ENCODE data around the gene SEZ6. TPM values are rescaled to one million over a fixed set of nuclear protein-coding genes. Genes with fewer than 3 reads are reported as not detected.

SEZ6 gene
- total RNA-seq, 2 experiments from 2014 or later: not detected

DNA sequence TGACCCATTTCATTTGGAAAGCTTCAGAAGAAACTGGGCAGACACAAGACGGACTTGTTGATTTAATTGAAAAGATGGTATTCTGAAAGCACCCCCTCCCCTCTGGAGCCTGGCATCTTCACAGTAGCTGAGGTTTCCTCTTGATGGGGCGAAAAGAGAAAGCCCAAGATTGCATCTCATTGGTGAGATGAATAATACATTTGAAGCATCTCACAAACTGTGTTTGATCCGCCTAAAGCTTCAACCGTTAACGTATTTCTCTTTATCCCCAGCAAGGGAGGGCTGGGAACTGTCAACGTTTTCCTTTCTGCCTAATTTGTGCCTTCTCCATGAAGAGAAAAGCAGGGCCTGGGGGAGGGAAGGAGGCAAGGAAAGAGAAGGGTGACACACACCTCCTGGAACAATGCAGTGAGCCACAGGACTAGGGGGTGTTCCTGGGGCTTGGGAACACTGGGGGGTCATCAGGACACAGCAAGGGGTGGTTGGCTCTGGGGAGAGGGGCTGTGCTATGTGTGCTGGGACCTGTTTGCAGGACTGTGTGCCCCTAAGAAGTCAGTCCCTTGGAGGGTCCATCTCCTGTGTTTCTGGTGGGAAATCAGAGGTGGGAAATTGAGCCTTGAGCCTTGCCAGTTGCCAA lies 18.6 kb upstream of the SEZ6 start:
- H3K4me1 Mint-ChIP-seq: no peaks in the 10 kb centered on the region
- no peak overlapping the region for H3K27ac Mint-ChIP-seq
- no peaks in the 10 kb centered on the region for H3K9me3 Mint-ChIP-seq
- DNase-seq: no peak
- H3K4me3 Mint-ChIP-seq: no peak overlapping the region
- POLR2A ChIA-PET: no interaction called here
- H3K27me3 Mint-ChIP-seq: peaks cover 43% of the 10 kb centered on the region
- CTCF ChIA-PET: no interaction called here
- H3K36me3 Mint-ChIP-seq (ENCODE audit: low read depth): no peaks in the 10 kb centered on the region

DNA sequence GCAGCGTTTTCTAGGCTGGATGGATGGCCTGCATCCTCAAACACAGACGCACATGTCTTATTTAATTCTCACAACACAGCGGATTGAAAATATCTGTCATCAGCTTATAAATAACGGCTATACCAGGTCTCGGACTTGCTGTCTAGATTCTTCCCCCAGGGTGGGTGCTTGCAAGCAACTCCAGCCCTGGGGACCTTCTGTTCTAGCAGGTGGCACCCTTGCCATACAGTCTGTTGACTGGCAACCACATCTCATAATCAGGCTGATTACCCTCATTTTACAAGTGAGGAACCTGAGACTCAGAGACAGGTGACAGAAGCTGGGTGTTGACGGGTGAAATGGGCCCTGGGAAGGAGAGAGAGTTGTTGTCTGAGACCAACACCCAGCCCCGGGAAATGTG lies 16.2 kb upstream of the SEZ6 start:
- Mint-ChIP-seq H3K9me3 (no peaks in the 10 kb centered on the region), H3K27ac (no peak overlapping the region), H3K4me3 (no peak overlapping the region), H3K4me1 (no peaks in the 10 kb centered on the region), H3K27me3 (peaks cover 54% of the 10 kb centered on the region), H3K36me3 (ENCODE audit: low read depth) (no peaks in the 10 kb centered on the region)
- POLR2A ChIA-PET: no interaction called here
- no peak for DNase-seq
- CTCF ChIA-PET: no interaction called here

DNA sequence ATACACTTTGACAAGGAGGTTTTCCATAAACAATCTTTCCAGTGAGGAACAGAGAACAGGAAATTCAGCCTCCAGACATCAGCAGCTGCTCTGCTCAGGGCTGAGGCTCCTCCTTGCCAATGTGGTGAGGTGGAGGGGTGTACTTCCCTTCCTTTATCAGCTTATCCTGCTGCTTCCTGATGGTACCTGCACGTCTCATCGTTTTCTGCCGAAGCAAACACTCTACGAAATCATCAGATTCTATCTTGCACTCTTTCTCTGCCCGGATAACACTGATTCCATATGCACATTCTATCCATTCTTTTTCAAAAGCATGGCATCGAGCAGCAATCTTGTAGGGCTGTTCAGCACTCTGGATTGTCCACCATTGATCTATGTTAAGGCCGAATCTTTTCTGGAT lies 15.4 kb upstream of the SEZ6 start:
- ChIA-PET CTCF (no interaction called here), POLR2A (no interaction called here)
- H3K4me3 Mint-ChIP-seq: no peak overlapping the region
- H3K4me1 Mint-ChIP-seq: no peaks in the 10 kb centered on the region
- H3K27ac Mint-ChIP-seq: no peak overlapping the region
- no peaks in the 10 kb centered on the region for H3K36me3 Mint-ChIP-seq (ENCODE audit: low read depth)
- DNase-seq: no peak
- H3K9me3 Mint-ChIP-seq: no peaks in the 10 kb centered on the region
- peaks cover 59% of the 10 kb centered on the region for H3K27me3 Mint-ChIP-seq

DNA sequence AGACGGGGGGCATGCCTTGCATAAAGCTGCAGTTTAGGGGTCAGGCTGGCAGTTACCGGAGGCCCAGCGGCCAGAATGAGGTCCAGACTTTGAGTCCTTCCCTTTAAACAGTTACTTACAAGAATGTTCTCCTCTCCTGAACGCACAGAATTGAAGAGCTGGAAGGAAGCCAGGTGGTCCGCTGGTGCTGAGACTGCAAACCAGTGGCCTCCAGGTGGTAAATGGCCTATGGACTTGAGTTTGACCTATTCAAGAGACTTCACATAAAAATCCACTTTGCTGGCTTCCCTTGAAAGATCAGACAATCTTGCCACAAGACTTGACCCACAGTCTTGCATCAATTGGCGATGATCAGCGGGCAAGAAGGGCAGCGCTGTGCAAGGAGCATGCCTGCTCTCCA lies 14.7 kb upstream of the SEZ6 start:
- H3K36me3 Mint-ChIP-seq (ENCODE audit: low read depth): no peaks in the 10 kb centered on the region
- no peaks in the 10 kb centered on the region for H3K4me1 Mint-ChIP-seq
- CTCF ChIA-PET: interaction anchor here (0.6 to 2.3 kb wide), 3 partner anchors 11 to 1127 kb away, joined by 3 to 7 read pairs (median 4); no protein-coding TSS in a partner anchor
- DNase-seq: no peak
- no peak overlapping the region for H3K4me3 Mint-ChIP-seq
- peaks cover 59% of the 10 kb centered on the region for H3K27me3 Mint-ChIP-seq
- H3K27ac Mint-ChIP-seq: no peak overlapping the region
- H3K9me3 Mint-ChIP-seq: no peaks in the 10 kb centered on the region
- POLR2A ChIA-PET: no interaction called here

DNA sequence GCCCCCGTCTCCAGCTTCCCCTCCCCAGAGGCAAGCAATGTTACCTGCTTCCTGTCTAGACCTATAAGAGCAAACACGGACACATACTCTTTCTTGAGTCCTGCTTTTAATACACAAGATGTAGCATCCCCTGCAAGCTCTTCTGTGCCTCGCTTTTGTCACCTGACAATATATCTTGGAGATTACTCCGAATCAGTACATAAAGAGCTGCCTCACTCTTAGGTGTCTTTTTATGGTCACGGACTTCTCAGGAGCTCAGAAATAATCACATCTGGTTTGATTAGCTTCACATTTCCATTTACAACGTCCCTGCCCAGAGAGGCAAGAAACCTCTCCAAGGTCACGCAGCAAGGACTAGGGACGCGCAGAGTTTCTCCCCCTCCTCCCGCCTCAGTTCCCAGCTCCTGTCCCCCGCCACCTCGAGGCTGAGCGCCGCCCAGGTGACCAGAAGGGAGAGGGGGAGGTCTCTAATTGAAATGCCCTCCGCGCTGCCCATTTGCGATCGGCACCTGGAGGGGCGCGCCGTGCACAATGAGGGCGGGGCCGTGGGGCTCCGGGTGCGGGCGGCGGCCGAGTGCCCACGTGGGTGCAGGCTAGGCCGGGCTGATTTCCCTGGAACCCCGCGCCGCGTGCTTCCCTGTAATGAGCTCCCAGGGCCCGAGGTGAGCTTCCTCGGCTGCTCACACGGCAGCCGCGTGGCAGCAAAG lies 13.8 kb upstream of the SEZ6 start:
- Mint-ChIP-seq H3K36me3 (ENCODE audit: low read depth) (no peaks in the 10 kb centered on the region), H3K4me1 (no peaks in the 10 kb centered on the region), H3K27ac (no peak overlapping the region), H3K9me3 (no peaks in the 10 kb centered on the region), H3K27me3 (peaks cover 59% of the 10 kb centered on the region), H3K4me3 (no peak overlapping the region)
- no peak for DNase-seq
- ChIA-PET POLR2A (interaction anchor here (1.1 kb wide), 1 partner anchor 13 kb away, joined by 3 read pairs; no protein-coding TSS in a partner anchor), CTCF (interaction anchor here (0.6 to 2.3 kb wide), 5 partner anchors 10 to 1126 kb away, joined by 3 to 7 read pairs (median 4); partner anchors contain the start of gene TLCD1)

DNA sequence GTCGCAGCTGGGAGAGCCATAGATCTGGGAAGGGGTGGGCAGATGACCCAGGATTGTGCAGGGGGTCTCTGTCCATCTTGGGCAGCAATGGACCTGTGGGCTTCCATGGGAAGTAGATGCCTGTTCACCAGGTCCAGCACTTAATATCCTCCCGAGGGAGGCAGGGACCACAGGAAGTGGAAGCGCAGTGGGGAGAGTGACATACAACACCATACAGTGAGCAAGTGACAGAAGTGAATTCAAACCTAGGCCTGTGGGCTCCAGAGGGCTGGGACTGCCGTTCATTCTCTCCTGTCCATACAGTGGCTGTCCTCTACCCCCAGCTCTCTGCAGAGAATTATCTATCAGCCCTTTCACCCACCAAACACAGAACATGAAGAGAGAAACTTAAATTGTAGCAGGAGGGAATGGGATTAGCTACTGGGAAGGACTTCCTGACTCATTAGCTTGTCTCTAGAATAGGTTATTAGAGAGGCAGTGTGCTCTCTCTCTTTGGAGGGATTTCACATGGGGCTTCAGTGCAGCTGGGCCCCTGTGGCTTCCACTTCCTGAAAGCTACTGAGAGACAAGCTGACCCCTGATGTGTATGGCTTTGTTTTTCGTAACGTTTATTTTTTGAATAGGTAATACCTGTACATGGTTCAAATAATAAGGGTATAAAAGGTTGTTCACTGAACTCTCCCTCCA lies 13.1 kb upstream of the SEZ6 start:
- no peak overlapping the region for H3K27ac Mint-ChIP-seq
- CTCF ChIA-PET: interaction anchor here (1.0 to 2.3 kb wide), 3 partner anchors 53 to 293 kb away, joined by 3 to 7 read pairs (median 5); partner anchors contain the start of gene TLCD1
- peaks cover 65% of the 10 kb centered on the region for H3K27me3 Mint-ChIP-seq

DNA sequence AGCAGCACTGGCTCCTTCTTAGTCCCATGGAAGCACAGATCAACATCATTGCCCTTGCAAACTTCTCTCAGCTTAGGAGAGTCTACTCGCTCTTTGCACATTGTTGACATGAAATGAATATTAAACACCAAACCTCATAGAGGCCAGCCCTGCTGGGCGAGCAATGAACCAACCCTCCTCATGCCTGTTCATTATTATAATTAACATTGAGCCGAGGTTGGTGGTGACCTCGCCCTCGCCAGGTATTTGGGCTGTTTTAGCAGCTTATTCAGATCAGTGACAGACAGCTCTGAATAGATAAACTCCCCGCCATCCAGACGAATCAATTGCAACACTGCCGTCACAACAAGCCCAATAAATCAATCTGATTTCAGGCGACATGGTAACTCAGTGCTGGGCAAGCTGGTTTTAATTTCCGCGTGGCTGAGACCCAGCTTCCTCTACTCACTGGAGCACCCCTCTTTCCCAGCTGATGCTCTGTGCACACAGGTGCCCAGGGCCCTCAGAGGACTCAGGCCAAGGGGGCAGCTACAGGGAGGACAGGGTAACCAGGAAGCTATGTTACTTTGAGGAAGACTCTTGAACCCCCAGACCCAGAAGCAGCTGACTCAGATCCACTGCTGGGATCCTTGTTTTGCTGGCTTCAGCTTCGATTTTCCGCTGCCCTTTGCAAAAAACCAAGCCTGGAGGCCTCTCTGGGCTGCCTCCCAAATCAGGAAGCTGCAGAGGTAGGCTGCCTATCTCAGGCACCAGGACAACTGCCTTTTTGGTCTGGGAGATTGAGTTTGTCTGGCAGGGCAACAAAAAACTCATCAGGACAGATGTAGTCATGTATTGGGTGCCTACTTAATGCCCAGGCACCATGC lies 10.7 kb upstream of the SEZ6 start:
- H3K36me3 Mint-ChIP-seq (ENCODE audit: low read depth): no peaks in the 10 kb centered on the region
- POLR2A ChIA-PET: no interaction called here
- H3K27ac Mint-ChIP-seq: no peak overlapping the region
- no peaks in the 10 kb centered on the region for H3K4me1 Mint-ChIP-seq
- no peak overlapping the region for H3K4me3 Mint-ChIP-seq
- CTCF ChIA-PET: no interaction called here
- H3K27me3 Mint-ChIP-seq: peaks cover 48% of the 10 kb centered on the region
- no peak for DNase-seq
- no peaks in the 10 kb centered on the region for H3K9me3 Mint-ChIP-seq

More for the DNA sequence above, 13.1 kb upstream of the SEZ6 start:
- H3K9me3 Mint-ChIP-seq: no peaks in the 10 kb centered on the region
- no peak for DNase-seq
- POLR2A ChIA-PET: interaction anchor here (1.1 kb wide), 1 partner anchor 13 kb away, joined by 3 read pairs; no protein-coding TSS in a partner anchor
- H3K4me1 Mint-ChIP-seq: no peaks in the 10 kb centered on the region
- H3K36me3 Mint-ChIP-seq (ENCODE audit: low read depth): no peaks in the 10 kb centered on the region
- H3K4me3 Mint-ChIP-seq: no peak overlapping the region

DNA sequence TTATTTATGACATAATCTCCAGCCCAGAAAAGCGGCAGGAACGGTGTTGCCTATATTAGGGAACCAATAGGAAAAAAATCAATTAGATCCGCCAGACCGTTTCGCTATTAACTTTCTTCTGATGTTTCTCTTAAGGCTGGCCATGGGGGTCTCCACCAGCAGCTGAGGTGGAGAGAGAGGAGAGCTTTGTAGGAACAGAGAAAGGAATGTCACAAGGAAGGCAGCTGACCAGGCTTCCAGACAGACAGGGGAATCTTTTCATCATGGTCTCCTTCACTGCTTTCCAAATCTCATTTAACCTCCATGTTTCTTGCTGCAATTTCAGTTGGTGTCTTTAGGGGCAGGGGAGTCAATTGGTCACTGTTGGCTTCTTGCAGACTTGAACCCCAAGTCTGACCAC lies 8.9 kb upstream of the SEZ6 start:
- H3K9me3 Mint-ChIP-seq: no peaks in the 10 kb centered on the region
- no peaks in the 10 kb centered on the region for H3K36me3 Mint-ChIP-seq (ENCODE audit: low read depth)
- no peaks in the 10 kb centered on the region for H3K4me1 Mint-ChIP-seq
- peaks cover 41% of the 10 kb centered on the region for H3K27me3 Mint-ChIP-seq
- CTCF ChIA-PET: interaction anchor here (1.6 kb wide), 1 partner anchor 103 kb away, joined by 4 read pairs; no protein-coding TSS in a partner anchor
- no peak overlapping the region for H3K4me3 Mint-ChIP-seq
- POLR2A ChIA-PET: no interaction called here
- H3K27ac Mint-ChIP-seq: no peak overlapping the region
- no peak for DNase-seq

DNA sequence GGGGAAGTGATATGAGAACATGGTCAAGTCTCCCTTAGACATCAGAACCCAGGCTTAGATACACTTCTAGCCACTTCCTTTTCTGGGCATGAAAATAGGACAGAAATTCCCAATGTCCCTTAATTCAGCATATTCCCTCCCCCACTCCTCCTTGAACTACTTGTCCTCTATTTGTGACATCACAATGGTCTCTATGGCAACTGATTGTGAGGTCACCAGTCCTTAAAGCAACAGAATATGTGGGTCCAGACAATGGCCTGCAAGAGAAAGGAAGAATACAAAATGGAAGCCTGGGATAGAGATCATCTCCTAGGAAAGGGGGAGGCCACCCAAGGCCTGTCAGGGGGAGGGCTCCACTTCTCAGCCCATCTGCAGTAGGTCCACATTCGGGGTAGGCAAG lies 6.7 kb upstream of the SEZ6 start:
- no peak overlapping the region for H3K4me3 Mint-ChIP-seq
- no peak overlapping the region for H3K27ac Mint-ChIP-seq
- no peaks in the 10 kb centered on the region for H3K4me1 Mint-ChIP-seq
- CTCF ChIA-PET: no interaction called here
- H3K27me3 Mint-ChIP-seq: peaks cover 30% of the 10 kb centered on the region
- POLR2A ChIA-PET: no interaction called here
- no peak for DNase-seq
- H3K9me3 Mint-ChIP-seq: no peaks in the 10 kb centered on the region
- no peaks in the 10 kb centered on the region for H3K36me3 Mint-ChIP-seq (ENCODE audit: low read depth)

DNA sequence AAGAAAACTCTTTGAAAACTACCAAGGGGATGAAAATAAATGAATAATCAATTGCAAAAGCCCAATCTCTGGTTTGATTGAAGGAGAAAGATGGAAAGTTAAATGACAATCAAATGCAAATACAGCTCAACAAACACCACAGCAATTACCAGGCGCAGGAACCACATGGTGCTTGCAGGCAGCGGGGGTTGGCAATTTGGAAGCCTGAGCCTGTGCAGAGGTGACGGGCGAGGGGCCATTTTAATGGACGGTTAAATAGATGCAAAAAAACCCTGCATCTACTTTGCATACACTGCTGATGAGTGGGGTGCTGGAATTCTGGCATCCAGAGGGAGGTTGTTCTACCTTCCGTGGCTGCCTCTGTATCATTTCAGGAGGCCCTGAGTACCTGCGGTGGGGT lies 4.8 kb upstream of the SEZ6 start:
- no peaks in the 10 kb centered on the region for H3K4me1 Mint-ChIP-seq
- H3K9me3 Mint-ChIP-seq: no peaks in the 10 kb centered on the region
- DNase-seq: no peak
- ChIA-PET CTCF (interaction anchor here (1.3 to 1.5 kb wide), 2 partner anchors 45 to 57 kb away, joined by 3 to 5 read pairs; no protein-coding TSS in a partner anchor), POLR2A (no interaction called here)
- peaks cover 33% of the 10 kb centered on the region for H3K27me3 Mint-ChIP-seq
- no peak overlapping the region for H3K27ac Mint-ChIP-seq
- H3K36me3 Mint-ChIP-seq (ENCODE audit: low read depth): no peaks in the 10 kb centered on the region
- no peak overlapping the region for H3K4me3 Mint-ChIP-seq

DNA sequence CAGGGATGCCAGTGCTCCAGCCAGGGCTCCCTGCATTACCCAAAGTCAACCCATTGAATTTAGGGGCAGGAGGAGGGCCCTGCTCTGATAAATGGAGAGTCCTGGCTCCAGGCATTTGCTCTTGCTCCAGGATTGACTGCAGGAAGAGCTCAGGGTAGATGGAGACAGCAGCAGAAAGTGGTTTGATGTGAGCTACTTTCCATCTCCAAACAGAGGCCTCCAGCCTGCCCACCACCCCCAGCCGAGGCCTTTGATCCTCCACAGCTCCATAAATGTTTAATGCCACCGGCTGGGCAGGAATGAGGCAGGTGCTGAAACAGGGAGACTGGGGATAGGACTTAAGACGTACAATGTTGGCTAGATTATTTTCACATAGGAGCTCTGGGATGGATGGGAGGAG lies 4.3 kb upstream of the SEZ6 start:
- no peak for DNase-seq
- Mint-ChIP-seq H3K9me3 (no peaks in the 10 kb centered on the region), H3K27me3 (peaks cover 35% of the 10 kb centered on the region), H3K36me3 (ENCODE audit: low read depth) (no peaks in the 10 kb centered on the region), H3K27ac (no peak overlapping the region), H3K4me3 (no peak overlapping the region), H3K4me1 (no peaks in the 10 kb centered on the region)
- CTCF ChIA-PET: interaction anchor here (1.3 to 1.5 kb wide), 2 partner anchors 44 to 57 kb away, joined by 3 to 5 read pairs; no protein-coding TSS in a partner anchor
- POLR2A ChIA-PET: no interaction called here

DNA sequence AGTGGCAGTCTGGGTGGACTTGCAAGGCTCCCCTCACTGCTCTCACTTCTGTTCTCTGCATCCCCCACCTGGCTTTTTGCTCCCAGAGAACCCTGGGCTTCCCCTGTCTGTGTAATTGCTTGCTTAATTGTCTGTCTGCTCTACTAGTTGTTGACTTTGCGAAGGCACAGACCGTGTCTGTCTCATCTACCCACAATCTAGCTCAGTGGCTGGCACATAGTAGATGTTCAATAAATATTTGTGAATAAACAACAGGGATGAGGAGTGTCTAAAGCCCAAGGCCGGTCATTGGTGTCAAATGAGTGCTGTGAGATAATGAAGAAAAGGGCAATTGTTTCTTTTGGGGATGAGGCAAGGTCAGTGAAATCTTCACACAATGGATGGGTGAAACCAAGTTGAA lies 2.8 kb upstream of the SEZ6 start:
- no peak for DNase-seq
- Mint-ChIP-seq H3K4me3 (no peak overlapping the region), H3K36me3 (ENCODE audit: low read depth) (no peaks in the 10 kb centered on the region), H3K9me3 (no peaks in the 10 kb centered on the region), H3K27me3 (peaks cover 44% of the 10 kb centered on the region), H3K27ac (no peak overlapping the region), H3K4me1 (no peaks in the 10 kb centered on the region)
- ChIA-PET CTCF (no interaction called here), POLR2A (no interaction called here)

Measured in activated CD4-positive, alpha-beta memory T cell treated with anti-CD3 and anti-CD28 coated beads, Interleukin-2, amount 10 ng/mL, durations not matched to agents 7 days and 5 days (primary cell).